IMR-90 (cell line): Measurements from ENCODE around the gene ADGRB3. TPM values are rescaled to one million over a fixed set of nuclear protein-coding genes. Genes with fewer than 3 reads are reported as not detected.

ENCODE experiments used
- ATAC-seq: fragments of 200-7000 bp; cut with Tn5 transposase; 2 replicates; pipeline ENCODE4 v1.9.1; 2020; ENCODE audit warnings: low read depth, mild to moderate bottlenecking, moderate library complexity
- BruUV-seq: library from RNA; stranded (reverse); fragments of 400-500 nt; replicated peaks from 2 replicates; lab custom pipeline; 2021; lab: Mats Ljungman, UMichigan
- CTCF ChIA-PET: fragments of 300-600 bp; formaldehyde crosslinking; extraction: SDS; loops from one replicate; lab custom pipeline; 2021; ENCODE audit warnings: antibody characterized with exemption; lab: Yijun Ruan, JAX
- POLR2A ChIA-PET: fragments of 300-600 bp; sonication (Branson Sonifier 250); formaldehyde crosslinking; loops from one replicate; lab custom pipeline; 2022; ENCODE audit warnings: antibody characterized with exemption; ENCODE audit not compliant: unreplicated experiment; lab: Charles Lee
- DNase-seq: peaks from one replicate; pipeline ENCODE4 v3.0.0; 2013
- H2AFZ ChIP-seq: replicated peaks from 2 replicates; pipeline ENCODE3; 2013; ENCODE audit warnings: low read length, mild to moderate bottlenecking; ENCODE audit not compliant: poor library complexity
- H2AK5ac ChIP-seq: 2 replicates; pipeline ENCODE4 v1.6.1; 2013; ENCODE audit warnings: low read depth, low read length, inconsistent platforms
- H2AK9ac ChIP-seq: replicated peaks from 2 replicates; pipeline ENCODE3; 2013; ENCODE audit warnings: mild to moderate bottlenecking, low read depth, low read length, moderate library complexity; ENCODE audit not compliant: poor library complexity
- H2BK120ac ChIP-seq: 2 replicates; pipeline ENCODE4 v1.6.1; 2013; ENCODE audit warnings: low read depth, low read length, inconsistent platforms
- H2BK15ac ChIP-seq: 3 replicates; pipeline ENCODE4 v1.6.1; 2013; ENCODE audit warnings: low read depth, low read length, inconsistent platforms
- H2BK20ac ChIP-seq: 2 replicates; pipeline ENCODE4 v1.6.1; 2013; ENCODE audit warnings: low read depth, mild to moderate bottlenecking, inconsistent platforms, low read length, moderate library complexity
- H2BK5ac ChIP-seq: 2 replicates; pipeline ENCODE4 v1.6.1; 2013; ENCODE audit warnings: mild to moderate bottlenecking, low read depth, low read length, inconsistent platforms; ENCODE audit not compliant: poor library complexity, severe bottlenecking
- H3K14ac ChIP-seq: replicated peaks from 2 replicates; pipeline ENCODE4 v1.6.1; 2013; ENCODE audit warnings: low read depth, low read length, inconsistent platforms
- H3K18ac ChIP-seq: 2 replicates; pipeline ENCODE4 v1.6.1; 2013; ENCODE audit warnings: low read depth, low read length, control low read depth
- H3K23ac ChIP-seq: 2 replicates; pipeline ENCODE4 v1.6.1; 2013; ENCODE audit warnings: low read depth, low read length, inconsistent platforms
- H3K27ac ChIP-seq: 2 replicates; pipeline ENCODE4 v1.5.1; 2013; ENCODE audit warnings: mild to moderate bottlenecking, control low read depth, low read length; ENCODE audit not compliant: insufficient read depth
- H3K27me3 ChIP-seq: 2 replicates; pipeline ENCODE4 v1.6.1; 2013; ENCODE audit warnings: low read length; ENCODE audit not compliant: control insufficient read depth, insufficient read depth
- H3K36me3 ChIP-seq: 2 replicates; pipeline ENCODE4 v1.6.1; 2013; ENCODE audit warnings: low read length, mixed read lengths; ENCODE audit not compliant: control insufficient read depth, insufficient read depth
- H3K4ac ChIP-seq: 2 replicates; pipeline ENCODE4 v1.6.1; 2013; ENCODE audit warnings: low read depth, low read length, inconsistent platforms
- H3K4me1 ChIP-seq: 2 replicates; pipeline ENCODE4 v1.6.1; 2013; ENCODE audit warnings: low read length, mixed read lengths; ENCODE audit not compliant: control insufficient read depth, insufficient read depth
- H3K4me2 ChIP-seq: 2 replicates; pipeline ENCODE4 v1.6.1; 2013; ENCODE audit warnings: low read depth, mild to moderate bottlenecking, control low read depth, low read length, moderate library complexity
- H3K4me3 ChIP-seq: 2 replicates; pipeline ENCODE4 v1.5.1; 2013; ENCODE audit warnings: low read depth, mild to moderate bottlenecking, control low read depth, low read length, moderate library complexity; ENCODE audit not compliant: insufficient read depth
- H3K56ac ChIP-seq: 2 replicates; pipeline ENCODE4 v1.6.1; 2013; ENCODE audit warnings: low read length, inconsistent platforms; ENCODE audit not compliant: insufficient read depth; ENCODE audit errors: extremely low read depth
- H3K79me1 ChIP-seq, 2 experiments: 2 replicates each; pipeline ENCODE4 v1.6.1; 2013; ENCODE audit warnings: low read length in 2 of 2, inconsistent platforms in 1 of 2, low read depth in 1 of 2
- H3K9ac ChIP-seq: 2 replicates; pipeline ENCODE4 v1.6.1; 2013; ENCODE audit warnings: low read depth, low read length, control low read depth
- H3K9me1 ChIP-seq: 2 replicates; pipeline ENCODE4 v1.6.1; 2013; ENCODE audit warnings: low read length, inconsistent platforms; ENCODE audit not compliant: insufficient read depth
- H3K9me3 ChIP-seq: 2 replicates; pipeline ENCODE4 v1.6.1; 2013; ENCODE audit warnings: low read length; ENCODE audit not compliant: control insufficient read depth, insufficient read depth
- H4K20me1 ChIP-seq: 2 replicates; pipeline ENCODE4 v1.6.1; 2013; ENCODE audit warnings: low read length, inconsistent platforms; ENCODE audit not compliant: insufficient read depth
- H4K5ac ChIP-seq: 2 replicates; pipeline ENCODE4 v1.6.1; 2013; ENCODE audit warnings: mild to moderate bottlenecking, low read depth, low read length, control low read depth
- H4K8ac ChIP-seq, 2 experiments: 2 replicates each; pipeline ENCODE4 v1.6.1; 2013; ENCODE audit warnings: low read depth in 2 of 2, low read length in 2 of 2, control low read depth in 1 of 2, inconsistent platforms in 1 of 2
- H4K91ac ChIP-seq: 2 replicates; pipeline ENCODE4 v1.6.1; 2013; ENCODE audit warnings: low read depth, low read length, inconsistent platforms; ENCODE audit not compliant: insufficient read depth
- MAZ ChIP-seq: IDR thresholded peaks from 2 replicates; pipeline ENCODE4 v1.6.1; 2012; ENCODE audit warnings: low read depth, mild to moderate bottlenecking, low read length, improper control_type of control experiment, moderate library complexity, borderline replicate concordance
- RFX5 ChIP-seq: IDR thresholded peaks from 2 replicates; pipeline ENCODE4 v1.8.0; 2012; ENCODE audit warnings: low read depth, mild to moderate bottlenecking, low read length, moderate library complexity
- SMC3 ChIP-seq: fragments of 150-350 bp; IDR thresholded peaks from 2 replicates; pipeline ENCODE4 v1.6.1; 2016; ENCODE audit warnings: low read depth, mild to moderate bottlenecking, antibody characterized with exemption, low read length, moderate library complexity
- WGBS, 2 experiments: methylation state at CpG; one replicate each; pipeline versions ENCODE4 v1.1.5 to v1.1.7; 2013; ENCODE audit warnings: missing lambda C conversion rate in 2 of 2; ENCODE audit not compliant: insufficient read length in 1 of 2; ENCODE audit errors: extremely low coverage in 2 of 2; 5-methylcytosine and 5-hydroxymethylcytosine counted together
- dilution Hi-C: fragments of 300-500 bp; cut with HindIII; formaldehyde crosslinking; loops from one replicate; pipeline ENCODE4 v1.14.3; 2018; ENCODE audit warnings: low sequenced_read_pairs; ENCODE audit not compliant: unreplicated experiment
- in situ Hi-C: fragments of 300-500 bp; cut with MboI; formaldehyde crosslinking; loops from 3 replicates; pipeline ENCODE4 v1.14.3; 2019; ENCODE audit warnings: low sequenced_read_pairs, inconsistent platforms, mixed read lengths
- intact Hi-C: fragments of 100-400 bp; cut with micrococcal nuclease; formaldehyde crosslinking; loops from 2 replicates; pipeline ENCODE4 v1.10.0; 2022
- polyA plus RNA-seq, 3 experiments: library from polyadenylated mRNA; depleted of rRNA; stranded (reverse); fragments of >200 nt; gene quantifications; 2 replicates each; pipeline ENCODE4 v1.2.3, GENCODE V29; 2012; ENCODE audit warnings: low replicate concordance in 1 of 3
- total RNA-seq: library from RNA; depleted of rRNA; stranded (reverse); fragments of >200 nt; gene quantifications from 2 replicates; pipeline ENCODE4 v1.2.3, GENCODE V29; 2012

The ADGRB3 gene
- total and polyA plus RNA-seq, 2 of the 4 experiments (the other 2 are of a cell fraction) = not detected

DNA sequence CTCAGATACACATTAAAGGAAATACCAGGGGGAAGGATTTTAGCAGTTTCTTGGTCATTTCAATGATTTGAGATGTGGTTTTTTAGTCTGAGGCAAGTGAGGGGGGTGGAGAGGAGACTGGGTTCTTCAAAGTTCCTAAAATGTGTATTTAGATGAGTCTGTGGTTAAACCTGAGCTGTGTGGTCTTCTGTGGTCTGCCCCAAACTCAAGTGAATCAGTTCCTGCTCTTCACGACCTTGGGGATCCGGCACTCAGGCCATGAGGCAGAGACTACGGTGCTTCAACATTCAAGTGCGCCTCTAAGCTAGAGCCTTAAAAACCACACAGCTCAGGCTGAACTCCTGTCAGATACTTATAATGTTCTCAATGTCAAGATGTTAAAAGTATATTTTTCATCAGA, 755.0 kb downstream of the ADGRB3 start:
- no peaks in the 10 kb centered on the region for H3K9me1 ChIP-seq
- no peaks in the 10 kb centered on the region for H3K36me3 ChIP-seq
- no peak overlapping the region for H3K23ac ChIP-seq
- H3K79me1 ChIP-seq = no peaks in the 10 kb centered on the region
- no peak overlapping the region for H2BK120ac ChIP-seq
- DNase-seq = no peak
- no peaks in the 10 kb centered on the region for H3K27me3 ChIP-seq
- TF ChIP-seq MAZ (no peak), SMC3 (no peak), RFX5 (no peak)
- no peaks in the 10 kb centered on the region for H3K9me3 ChIP-seq
- ChIA-PET CTCF (no interaction called here), POLR2A (no interaction called here)
- no peak overlapping the region for H2AK9ac ChIP-seq
- H2BK5ac ChIP-seq = no peak overlapping the region
- in situ Hi-C loops = no loop called here
- H2AFZ ChIP-seq = no peak overlapping the region
- no peak overlapping the region for H3K4me3 ChIP-seq
- H4K8ac ChIP-seq = no peak overlapping the region
- no peak overlapping the region for H2BK15ac ChIP-seq
- no peak for ATAC-seq
- no peaks in the 10 kb centered on the region for H4K20me1 ChIP-seq
- 63% methylated on average over 2 of the region's 4 CpGs; no CpG with 5 or more reads in 1 of the 2 experiments for WGBS, 2 experiments
- H3K4ac ChIP-seq = no peak overlapping the region
- dilution Hi-C loops = no loop called here
- H3K4me2 ChIP-seq = no peak overlapping the region
- H4K91ac ChIP-seq = no peak overlapping the region
- H3K4me1 ChIP-seq = no peaks in the 10 kb centered on the region
- H3K9ac ChIP-seq = no peak overlapping the region
- no peak overlapping the region for H3K18ac ChIP-seq
- no peak overlapping the region for H3K14ac ChIP-seq
- no TSS peak for BruUV-seq
- intact Hi-C loops = no loop called here
- no peak overlapping the region for H2BK20ac ChIP-seq
- no peak overlapping the region for H3K56ac ChIP-seq
- H2AK5ac ChIP-seq = no peak overlapping the region
- no peak overlapping the region for H3K27ac ChIP-seq
- H4K5ac ChIP-seq = no peak overlapping the region
